ENCODE measurements around the gene ZNG1C.
"Not testable (repeated sequence)": the region's sequence is repeated elsewhere in the genome, so short reads cannot be mapped to it uniquely, and the experiment has no call there.

ZNG1C gene

DNA sequence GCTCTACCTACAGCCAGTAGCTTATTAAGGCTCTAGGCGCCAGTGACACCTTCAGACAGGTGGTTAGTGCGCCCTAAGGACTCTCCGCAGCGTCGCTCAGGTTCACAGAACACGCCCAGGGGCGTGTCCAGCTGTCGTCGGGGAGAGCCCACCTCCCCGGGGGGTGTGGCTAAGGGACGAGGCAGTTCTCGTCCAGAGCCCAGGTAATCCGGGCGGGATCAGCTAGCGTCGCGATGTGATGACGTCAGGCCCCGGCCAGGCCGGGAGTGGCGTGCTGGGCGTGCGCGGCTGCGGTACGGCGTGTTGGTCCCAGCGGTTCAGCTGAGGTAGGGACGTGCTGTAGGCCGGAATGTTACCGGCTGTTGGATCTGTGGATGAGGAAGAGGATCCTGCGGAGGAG is at the start of gene ZNG1C:
TSS of gene ZNG1C (plus strand) at position 301 of the 400 bp plus-strand sequence. CDS start at position 350, 49 bp downstream.
- DNase-seq (ENCODE audit: low read depth) = not testable (repeated sequence)

DNA sequence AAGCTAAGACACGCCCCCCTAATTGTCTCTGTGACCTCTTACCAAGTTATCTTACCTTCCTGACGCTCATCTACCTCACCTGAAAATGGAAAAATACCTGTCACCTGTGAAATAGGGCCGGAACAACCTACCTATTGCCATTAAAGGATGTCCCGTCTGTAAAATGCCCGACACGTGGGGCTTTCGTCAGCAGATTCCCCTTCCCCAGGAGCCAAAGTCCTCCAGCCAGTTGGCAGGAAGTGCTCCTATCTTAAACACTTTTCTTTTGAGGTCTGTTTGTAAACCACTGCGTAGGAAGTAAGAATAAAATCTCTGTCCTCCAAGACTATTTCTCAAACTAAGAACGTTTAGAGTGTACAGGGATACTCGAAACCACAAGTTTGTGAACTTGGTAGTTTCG is 654 bp downstream of the ZNG1C start:
- not testable (repeated sequence) for DNase-seq (ENCODE audit: low read depth)

DNA sequence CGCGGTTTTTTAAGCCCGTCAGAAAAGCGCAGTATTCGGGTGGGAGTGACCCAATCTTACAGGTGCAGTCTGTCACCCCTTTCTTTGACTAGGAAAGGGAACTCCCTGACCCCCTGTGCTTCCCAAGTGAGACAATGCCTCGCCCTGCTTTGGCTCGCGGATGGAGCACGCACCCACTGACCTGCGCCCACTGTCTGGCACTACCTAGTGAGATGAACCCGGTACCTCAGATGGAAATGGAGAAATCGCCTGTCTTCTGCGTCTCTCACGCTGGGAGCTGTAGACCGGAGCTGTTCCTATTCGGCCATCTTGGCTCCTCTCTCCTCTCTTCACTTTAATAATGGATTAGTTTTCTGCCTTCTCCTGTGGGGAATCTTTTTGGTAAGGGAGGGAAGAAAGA is 39.3 kb downstream of the ZNG1C start:
- DNase-seq (ENCODE audit: low read depth) = not testable (repeated sequence)

DNA sequence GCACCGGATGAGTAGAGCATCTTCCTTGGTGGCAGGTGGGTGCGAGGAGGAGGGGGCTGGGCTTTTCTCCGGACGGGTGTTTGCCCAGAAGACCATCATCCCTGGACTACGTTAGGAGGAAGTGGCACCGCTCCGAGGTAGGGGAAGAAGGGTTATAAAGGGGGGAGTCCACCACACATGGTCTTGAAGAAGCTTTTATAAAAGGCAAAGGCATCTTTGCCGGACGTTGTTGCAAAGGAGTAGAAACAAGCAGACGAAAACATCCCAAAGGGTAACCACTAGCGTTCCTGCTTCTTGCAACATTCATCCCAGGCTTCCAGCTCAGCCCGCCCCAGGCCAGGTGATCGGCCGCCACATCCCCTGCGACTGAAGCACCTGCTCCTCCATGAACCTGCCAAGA is 60.8 kb downstream of the ZNG1C start, which contains the start of gene FOXD4L3:
TSS of gene FOXD4L3 (plus strand) at position 301 of the 400 bp plus-strand sequence. CDS start at position 386, 85 bp downstream.
- DNase-seq (ENCODE audit: low read depth) = not testable (repeated sequence)

DNA sequence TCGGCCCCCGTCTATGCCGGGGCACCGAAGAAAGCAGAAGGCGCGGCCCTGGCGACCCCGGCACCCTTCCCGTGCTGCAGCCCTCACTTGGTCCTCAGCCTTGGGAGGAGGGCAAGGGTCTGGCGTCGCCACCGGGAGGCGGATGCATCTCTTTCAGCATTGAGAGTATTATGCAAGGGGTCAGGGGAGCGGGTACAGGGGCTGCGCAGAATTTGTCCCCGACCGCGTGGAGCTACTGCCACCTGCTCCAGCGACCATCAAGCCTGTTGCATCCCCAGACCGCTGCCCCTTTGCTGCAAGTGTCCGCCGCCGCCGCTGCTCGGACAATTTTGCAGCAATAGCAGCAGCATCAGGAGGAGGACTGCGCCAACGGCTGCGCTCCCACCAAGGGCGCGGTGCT is 62.0 kb downstream of the ZNG1C start:
- DNase-seq (ENCODE audit: low read depth) = not testable (repeated sequence)

GRCh38 chr9:68304212-68304611 is 62.4 kb downstream of the ZNG1C start:
- not testable (repeated sequence) for DNase-seq (ENCODE audit: low read depth)

DNA sequence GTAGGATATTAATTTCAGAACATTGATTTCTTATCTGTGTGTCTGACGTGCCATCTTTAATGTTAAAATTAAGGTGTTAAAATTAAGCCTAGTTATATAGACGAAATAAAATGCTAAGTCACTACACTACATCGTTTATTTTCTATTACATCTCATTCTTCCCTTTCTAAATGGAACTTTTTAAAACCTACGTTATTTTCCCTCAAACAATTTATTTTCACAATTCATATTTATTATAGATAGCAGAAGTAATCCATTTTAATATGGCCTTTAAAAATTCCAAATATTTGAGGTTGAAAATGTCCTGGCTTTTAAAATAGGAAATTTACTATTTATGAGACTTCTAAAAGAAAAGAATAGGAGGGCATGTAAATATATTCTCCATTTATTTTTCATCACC is 63.0 kb downstream of the ZNG1C start:
- not testable (repeated sequence) for DNase-seq (ENCODE audit: low read depth)

GRCh38 chr9:68305680-68306285 is 64.0 kb downstream of the ZNG1C start:
- not testable (repeated sequence) for DNase-seq (ENCODE audit: low read depth)

GRCh38 chr9:68306391-68306964 is 64.7 kb downstream of the ZNG1C start:
- DNase-seq (ENCODE audit: low read depth) = not testable (repeated sequence)

GRCh38 chr9:68307127-68307526 is 65.3 kb downstream of the ZNG1C start:
- DNase-seq (ENCODE audit: low read depth) = not testable (repeated sequence)

GRCh38 chr9:68307654-68308053 is 65.9 kb downstream of the ZNG1C start:
- DNase-seq (ENCODE audit: low read depth) = not testable (repeated sequence)

- not testable (repeated sequence) for DNase-seq (ENCODE audit: low read depth)
Measured at GRCh38 chr9:68311208-68311607, 69.4 kb downstream of the ZNG1C start.

DNA sequence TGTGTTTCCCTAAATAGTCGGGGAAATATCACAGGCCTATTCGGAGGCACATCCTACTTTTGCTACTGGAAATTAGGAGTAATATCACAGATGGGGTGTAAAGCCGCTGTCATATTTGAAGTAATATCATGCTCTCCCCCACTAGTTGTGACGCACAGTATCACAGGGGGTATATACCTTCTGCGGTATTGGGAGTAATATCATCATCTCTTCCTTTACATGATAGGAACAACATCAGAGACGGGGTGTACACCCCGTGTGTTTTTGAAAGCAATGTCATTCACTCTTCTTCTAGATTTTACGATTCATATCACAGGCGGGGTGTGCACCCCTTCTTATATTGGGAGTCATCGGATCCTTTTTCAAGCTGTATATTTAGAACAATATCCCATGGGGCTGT is 76.4 kb downstream of the ZNG1C start:
- not testable (repeated sequence) for DNase-seq (ENCODE audit: low read depth)

GRCh38 chr9:68323749-68324148 is 82.0 kb downstream of the ZNG1C start:
- DNase-seq (ENCODE audit: low read depth) = not testable (repeated sequence)

DNA sequence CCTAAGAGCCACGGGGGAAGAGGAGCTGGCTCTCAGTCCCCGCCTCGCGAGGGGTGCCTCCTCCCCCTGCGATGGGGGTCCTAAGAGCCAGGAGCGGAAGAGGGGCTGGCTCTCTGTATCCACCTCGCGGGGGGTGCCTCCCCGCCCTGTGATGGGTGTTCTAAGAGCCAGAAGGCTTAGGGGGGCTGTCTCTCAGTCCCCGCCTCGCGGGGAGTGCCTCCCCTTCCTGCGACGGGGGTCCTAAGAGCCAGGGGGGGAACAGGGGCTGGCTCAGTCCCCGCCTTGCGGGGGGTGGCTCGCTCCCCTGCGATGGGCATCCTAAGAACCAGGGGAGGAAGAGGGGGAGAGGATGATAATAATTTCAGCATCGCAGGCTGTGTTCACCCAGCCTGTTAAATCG is 82.7 kb downstream of the ZNG1C start:
- not testable (repeated sequence) for DNase-seq (ENCODE audit: low read depth)

DNA sequence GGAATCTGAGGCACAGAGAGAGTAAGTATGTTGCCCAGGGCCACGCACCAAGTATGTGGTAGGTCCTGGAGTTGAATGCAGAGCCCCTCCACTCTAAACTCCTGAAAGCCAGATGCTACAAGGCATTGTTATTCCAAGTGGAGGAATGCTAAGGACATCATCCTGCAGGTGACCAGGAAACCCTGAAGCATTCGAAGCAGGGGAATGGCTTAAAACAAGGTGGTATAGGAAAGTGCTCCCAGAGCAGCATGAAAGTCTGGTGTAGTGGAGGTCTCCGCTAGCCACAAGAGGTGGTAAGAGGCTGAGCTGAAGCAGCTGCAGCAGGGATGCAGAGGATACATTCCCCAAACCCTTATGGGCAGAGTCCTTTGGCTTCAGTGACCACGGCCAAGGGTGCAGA is 87.3 kb downstream of the ZNG1C start:
- not testable (repeated sequence) for DNase-seq (ENCODE audit: low read depth)

GRCh38 chr9:68330531-68331173 is 88.9 kb downstream of the ZNG1C start:
- not testable (repeated sequence) for DNase-seq (ENCODE audit: low read depth)

- not testable (repeated sequence) for DNase-seq (ENCODE audit: low read depth)
Measured at GRCh38 chr9:68332122-68332521, 90.3 kb downstream of the ZNG1C start.

DNA sequence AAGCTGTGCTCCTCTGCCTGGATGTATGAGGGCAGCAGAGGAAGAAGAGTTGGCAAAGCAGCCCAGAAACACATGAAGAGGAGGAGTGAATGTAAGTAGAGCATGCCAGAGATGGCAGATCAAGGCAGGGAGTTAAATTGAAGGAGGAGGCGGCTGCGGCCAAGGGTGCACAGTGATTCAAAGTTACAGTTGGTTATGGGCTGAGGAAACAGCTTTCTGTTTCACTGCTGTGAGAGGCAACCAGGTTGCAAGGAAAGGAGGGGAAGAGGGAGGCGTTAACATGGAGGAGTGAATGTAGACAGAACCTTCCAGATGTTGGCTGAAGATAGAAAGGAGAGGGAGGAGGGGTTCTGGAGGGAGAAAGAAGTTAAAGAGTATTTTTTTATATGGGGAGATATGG is 94.2 kb downstream of the ZNG1C start:
- DNase-seq (ENCODE audit: low read depth) = not testable (repeated sequence)

DNA sequence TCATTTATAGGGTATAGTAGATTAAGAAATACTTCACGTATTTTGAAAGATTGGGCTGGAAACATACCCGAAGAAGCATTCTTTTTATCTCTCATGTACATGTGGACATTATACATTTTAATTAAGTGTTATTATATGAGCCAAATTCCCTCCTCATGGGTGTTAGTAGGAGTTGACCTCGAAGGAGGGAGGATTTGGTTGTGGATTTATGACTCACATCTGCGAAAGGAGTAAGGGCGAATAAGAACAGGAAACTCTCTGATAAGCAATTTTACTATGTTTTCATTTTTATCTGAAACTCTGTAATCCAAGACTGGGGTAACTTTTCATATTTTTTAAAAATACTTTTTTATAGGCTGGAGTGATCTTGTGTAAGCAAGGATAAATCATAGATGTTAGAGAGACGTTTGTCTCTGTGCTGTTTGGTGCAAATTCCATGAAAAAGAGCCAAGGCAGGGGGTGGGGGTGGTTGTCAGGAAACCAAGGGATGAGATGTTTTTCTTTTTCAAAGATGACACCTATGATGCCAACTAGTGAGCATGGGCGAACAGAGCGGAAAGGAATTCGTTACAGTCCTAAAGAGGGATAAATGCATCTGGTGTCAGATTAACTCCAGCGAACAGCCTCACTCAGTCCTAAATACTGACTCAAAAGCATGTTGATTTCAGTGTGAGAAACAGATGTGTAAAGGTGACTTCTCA is 95.0 kb downstream of the ZNG1C start:
- not testable (repeated sequence) for DNase-seq (ENCODE audit: low read depth)

GRCh38 chr9:68338000-68338399 is 96.2 kb downstream of the ZNG1C start:
- DNase-seq (ENCODE audit: low read depth) = not testable (repeated sequence)

- DNase-seq (ENCODE audit: low read depth) = not testable (repeated sequence)
Measured at GRCh38 chr9:68342265-68343025, 100.7 kb downstream of the ZNG1C start.
